Panc1 (cell line): Measurements from ENCODE around the gene MAP3K14. TPM values are rescaled to one million over a fixed set of nuclear protein-coding genes. Genes with fewer than 3 reads are reported as not detected.
A peak's percentile ranks its signal among the peaks of the same experiment; 100 is the strongest.

Source experiments
- ATAC-seq: fragments of 200-7000 bp; cut with Tn5 transposase; 2 replicates; pipeline ENCODE4 v1.9.1; 2020; ENCODE audit warnings: mild to moderate bottlenecking, moderate library complexity
- BruUV-seq: library from RNA; stranded (reverse); fragments of 400-500 nt; replicated peaks from 2 replicates; lab custom pipeline; 2021; lab: Mats Ljungman, UMichigan
- CTCF ChIA-PET: fragments of 300-600 bp; sonication (Branson Sonifier 250); formaldehyde crosslinking; loops from one replicate; lab custom pipeline; 2022; ENCODE audit warnings: antibody characterized with exemption; lab: Charles Lee
- POLR2A ChIA-PET: fragments of 300-600 bp; sonication (Branson Sonifier 250); formaldehyde crosslinking; loops from one replicate; lab custom pipeline; 2022; ENCODE audit warnings: antibody characterized with exemption; lab: Charles Lee
- DNase-seq: peaks from one replicate; pipeline ENCODE4 v3.0.0-alpha.2; 2010; ENCODE audit warnings: low read depth, low spot score
- H3K27ac ChIP-seq: 2 replicates; pipeline ENCODE4 v1.5.1; 2011; ENCODE audit warnings: mild to moderate bottlenecking, low read length, inconsistent platforms
- H3K27me3 ChIP-seq: fragments of 200-500 bp; sonication (Bioruptor generic); 2 replicates; pipeline ENCODE4 v1.6.0; 2014; ENCODE audit warnings: low read length, inconsistent platforms; ENCODE audit not compliant: control insufficient read depth, insufficient read depth
- H3K36me3 ChIP-seq: fragments of 200-500 bp; sonication (Bioruptor generic); 2 replicates; pipeline ENCODE4 v1.5.1; 2014; ENCODE audit warnings: inconsistent platforms, mild to moderate bottlenecking, low read length, moderate library complexity; ENCODE audit not compliant: control insufficient read depth, insufficient read depth
- H3K4me1 ChIP-seq: 2 replicates; pipeline ENCODE4 v1.5.1; 2011; ENCODE audit warnings: inconsistent platforms, mild to moderate bottlenecking, low read length, moderate library complexity; ENCODE audit not compliant: control insufficient read depth, insufficient read depth
- H3K4me3 ChIP-seq, 2 experiments: 2 replicates each; pipeline ENCODE4 v1.5.1; 2011 to 2012; ENCODE audit warnings: low read depth in 2 of 2, low read length in 2 of 2, mild to moderate bottlenecking in 2 of 2, inconsistent platforms in 1 of 2, moderate library complexity in 1 of 2
- H3K9me3 ChIP-seq: fragments of 200-500 bp; sonication (Bioruptor generic); 2 replicates; pipeline ENCODE4 v1.5.1; 2014; ENCODE audit warnings: low read depth, mild to moderate bottlenecking, inconsistent platforms, low read length, moderate library complexity; ENCODE audit not compliant: control insufficient read depth, insufficient read depth
- POLR2AphosphoS5 ChIP-seq: IDR thresholded peaks from 2 replicates; pipeline ENCODE4 v1.6.1; 2012; ENCODE audit warnings: mild to moderate bottlenecking, low read depth, low read length, moderate library complexity
- SIN3A ChIP-seq: IDR thresholded peaks from 2 replicates; pipeline ENCODE4 v1.6.1; 2012; ENCODE audit warnings: low read depth, mild to moderate bottlenecking, low read length, moderate library complexity, borderline replicate concordance; ENCODE audit not compliant: insufficient read depth
- TCF7L2 ChIP-seq: IDR thresholded peaks from 2 replicates; pipeline ENCODE4 v1.6.1; 2011; ENCODE audit warnings: mild to moderate bottlenecking, low read depth, low read length, inconsistent platforms
- in situ Hi-C: cut with HindIII; loops from 2 replicates; pipeline ENCODE4 v1.10.0; 2016; ENCODE audit warnings: low sequenced_read_pairs, low pct_unique_long_range_greater_than_20kb
- intact Hi-C: fragments of 100-400 bp; cut with micrococcal nuclease; formaldehyde crosslinking; loops from one replicate; pipeline ENCODE4 v1.10.0; 2022; ENCODE audit not compliant: unreplicated experiment
- total RNA-seq: library from RNA; stranded (reverse); gene quantifications from one replicate; pipeline ENCODE4 v1.2.1, GENCODE V29; 2021; ENCODE audit not compliant: unreplicated experiment
- TF ChIP-seq, protein P1 (sequence below): fragments of 450-650 bp; IDR thresholded peaks from 2 replicates; pipeline ENCODE4 v1.5.1; 2017; ENCODE audit warnings: mild to moderate bottlenecking
- TF ChIP-seq, protein P2 (sequence below), 2 experiments: IDR thresholded peaks; 2 replicates each; pipeline ENCODE4 v1.6.1; 2011 to 2012; ENCODE audit warnings: low read depth in 2 of 2, control low read depth in 1 of 2, low read length in 1 of 2, mild to moderate bottlenecking in 1 of 2, moderate library complexity in 1 of 2; ENCODE audit not compliant: insufficient read depth in 1 of 2

The MAP3K14 gene
- total RNA-seq, 1 experiment from 2014 or later, result 80.8 TPM

DNA sequence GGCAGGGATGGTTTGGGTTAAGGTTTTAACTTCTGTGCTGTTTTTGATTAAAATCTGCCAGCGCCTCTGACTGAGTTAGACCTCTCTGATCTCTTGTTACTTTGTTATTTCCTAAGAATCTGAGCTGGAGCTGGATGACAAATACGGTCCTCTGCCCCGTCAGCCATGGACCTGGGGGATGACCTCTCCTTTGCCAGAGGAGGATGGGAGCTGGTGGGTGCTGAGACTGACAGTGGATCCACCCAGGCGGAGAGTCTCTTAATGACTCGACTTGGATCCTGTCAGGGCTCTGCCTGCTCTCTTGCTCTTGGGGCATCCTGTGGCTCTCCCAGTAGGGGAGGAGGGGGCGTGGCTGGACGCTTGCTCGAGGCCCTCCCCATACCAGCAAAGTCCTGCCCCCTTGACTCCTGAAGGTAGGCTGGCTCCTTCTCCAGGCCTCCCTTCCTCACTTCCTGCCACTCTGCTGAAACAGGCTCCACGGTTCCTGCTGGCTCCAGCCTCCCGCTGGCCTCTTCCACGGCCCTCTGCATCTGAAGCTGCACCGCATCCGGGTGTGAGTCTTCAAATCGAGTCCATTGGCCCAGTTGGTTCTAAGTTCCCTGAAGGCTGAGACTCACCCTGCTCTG lies 24.8 kb upstream of the MAP3K14 start:
- Histone ChIP-seq H3K9me3 (no peaks in the 10 kb centered on the region), H3K4me1 (peaks cover 43% of the 10 kb centered on the region), H3K27me3 (no peaks in the 10 kb centered on the region), H3K4me3 (peak overlapping the region in 1 of 2 experiments; percentile 26; a peak in 2 of 4 replicates), H3K27ac (peak overlapping the region; percentile 88), H3K36me3 (no peaks in the 10 kb centered on the region)
- ATAC-seq (peak; percentile 92), DNase-seq (no peak)
- CTCF ChIA-PET, result no interaction called here
- POLR2A ChIA-PET, result no interaction called here
- no TSS peak for BruUV-seq
- in situ Hi-C loops (no loop called here), intact Hi-C loops (no loop called here)
- TF ChIP-seq POLR2AphosphoS5 (peak; percentile 59; the same call in 1 of the 2 replicates), TCF7L2 (no peak), SIN3A (no peak)

DNA sequence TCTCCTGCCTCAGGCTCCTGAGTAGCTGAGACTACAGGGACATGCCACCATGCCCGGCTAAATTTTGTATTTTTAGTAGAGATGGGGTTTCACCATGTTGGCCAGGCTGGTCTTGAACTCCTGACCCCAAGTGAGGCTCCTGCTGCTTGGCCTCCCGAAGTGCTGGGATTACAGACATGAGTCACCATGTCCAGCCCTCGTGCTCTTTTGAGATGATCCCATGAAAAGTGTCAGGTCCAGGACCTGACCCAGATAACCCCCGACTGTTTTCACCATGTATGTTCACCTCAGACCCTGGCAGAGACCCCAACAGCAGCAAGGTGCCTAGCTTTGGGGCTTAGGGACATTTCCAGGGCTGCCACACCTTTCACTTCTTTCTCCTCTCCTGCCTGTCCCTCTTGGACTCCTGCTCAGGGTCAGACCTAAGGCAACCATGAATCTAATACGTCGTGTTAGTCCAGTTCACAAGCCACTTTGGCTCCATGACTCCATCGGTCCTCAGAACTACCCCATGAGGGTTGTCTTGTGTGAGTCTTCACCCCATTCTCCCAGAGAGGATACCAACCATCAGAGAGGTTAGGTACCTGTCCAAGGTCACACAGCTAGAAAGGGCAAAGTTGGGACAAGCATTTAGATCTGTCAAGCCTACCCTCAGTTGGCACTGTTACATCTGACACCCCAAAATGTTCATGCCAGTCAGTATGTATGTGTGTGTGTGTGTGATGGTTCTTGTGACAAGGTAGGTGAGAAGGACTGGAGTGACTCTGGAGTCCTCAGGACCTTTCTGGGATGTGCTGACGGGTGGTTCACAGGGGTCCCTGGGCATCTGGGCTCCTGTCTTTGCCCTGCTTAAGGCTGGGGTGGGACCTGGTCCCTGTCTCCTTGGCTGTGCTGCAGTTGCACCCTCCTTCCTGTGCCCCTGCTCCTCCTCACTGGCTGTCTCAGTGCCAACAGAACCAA lies 23.1 kb upstream of the MAP3K14 start:
- H3K4me3 ChIP-seq, result no peak overlapping the region
- no peaks in the 10 kb centered on the region for H3K36me3 ChIP-seq
- peak overlapping the region; percentile 67; the same call in 1 of the 2 replicates for H3K27ac ChIP-seq
- TF ChIP-seq POLR2AphosphoS5, result no peak
- TF ChIP-seq, protein P1, sequence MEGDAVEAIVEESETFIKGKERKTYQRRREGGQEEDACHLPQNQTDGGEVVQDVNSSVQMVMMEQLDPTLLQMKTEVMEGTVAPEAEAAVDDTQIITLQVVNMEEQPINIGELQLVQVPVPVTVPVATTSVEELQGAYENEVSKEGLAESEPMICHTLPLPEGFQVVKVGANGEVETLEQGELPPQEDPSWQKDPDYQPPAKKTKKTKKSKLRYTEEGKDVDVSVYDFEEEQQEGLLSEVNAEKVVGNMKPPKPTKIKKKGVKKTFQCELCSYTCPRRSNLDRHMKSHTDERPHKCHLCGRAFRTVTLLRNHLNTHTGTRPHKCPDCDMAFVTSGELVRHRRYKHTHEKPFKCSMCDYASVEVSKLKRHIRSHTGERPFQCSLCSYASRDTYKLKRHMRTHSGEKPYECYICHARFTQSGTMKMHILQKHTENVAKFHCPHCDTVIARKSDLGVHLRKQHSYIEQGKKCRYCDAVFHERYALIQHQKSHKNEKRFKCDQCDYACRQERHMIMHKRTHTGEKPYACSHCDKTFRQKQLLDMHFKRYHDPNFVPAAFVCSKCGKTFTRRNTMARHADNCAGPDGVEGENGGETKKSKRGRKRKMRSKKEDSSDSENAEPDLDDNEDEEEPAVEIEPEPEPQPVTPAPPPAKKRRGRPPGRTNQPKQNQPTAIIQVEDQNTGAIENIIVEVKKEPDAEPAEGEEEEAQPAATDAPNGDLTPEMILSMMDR, result no peak
- TF ChIP-seq, protein P2, sequence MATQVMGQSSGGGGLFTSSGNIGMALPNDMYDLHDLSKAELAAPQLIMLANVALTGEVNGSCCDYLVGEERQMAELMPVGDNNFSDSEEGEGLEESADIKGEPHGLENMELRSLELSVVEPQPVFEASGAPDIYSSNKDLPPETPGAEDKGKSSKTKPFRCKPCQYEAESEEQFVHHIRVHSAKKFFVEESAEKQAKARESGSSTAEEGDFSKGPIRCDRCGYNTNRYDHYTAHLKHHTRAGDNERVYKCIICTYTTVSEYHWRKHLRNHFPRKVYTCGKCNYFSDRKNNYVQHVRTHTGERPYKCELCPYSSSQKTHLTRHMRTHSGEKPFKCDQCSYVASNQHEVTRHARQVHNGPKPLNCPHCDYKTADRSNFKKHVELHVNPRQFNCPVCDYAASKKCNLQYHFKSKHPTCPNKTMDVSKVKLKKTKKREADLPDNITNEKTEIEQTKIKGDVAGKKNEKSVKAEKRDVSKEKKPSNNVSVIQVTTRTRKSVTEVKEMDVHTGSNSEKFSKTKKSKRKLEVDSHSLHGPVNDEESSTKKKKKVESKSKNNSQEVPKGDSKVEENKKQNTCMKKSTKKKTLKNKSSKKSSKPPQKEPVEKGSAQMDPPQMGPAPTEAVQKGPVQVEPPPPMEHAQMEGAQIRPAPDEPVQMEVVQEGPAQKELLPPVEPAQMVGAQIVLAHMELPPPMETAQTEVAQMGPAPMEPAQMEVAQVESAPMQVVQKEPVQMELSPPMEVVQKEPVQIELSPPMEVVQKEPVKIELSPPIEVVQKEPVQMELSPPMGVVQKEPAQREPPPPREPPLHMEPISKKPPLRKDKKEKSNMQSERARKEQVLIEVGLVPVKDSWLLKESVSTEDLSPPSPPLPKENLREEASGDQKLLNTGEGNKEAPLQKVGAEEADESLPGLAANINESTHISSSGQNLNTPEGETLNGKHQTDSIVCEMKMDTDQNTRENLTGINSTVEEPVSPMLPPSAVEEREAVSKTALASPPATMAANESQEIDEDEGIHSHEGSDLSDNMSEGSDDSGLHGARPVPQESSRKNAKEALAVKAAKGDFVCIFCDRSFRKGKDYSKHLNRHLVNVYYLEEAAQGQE (IDR thresholded peaks at IDR 0.05; ENCODE audit: insufficient read depth in 1 of 2, low read depth in 2 of 2, low read length in 1 of 2), result no peak
- intact Hi-C loops, result no loop called here
- ATAC-seq, result no peak
- DNase-seq, result no peak
- CTCF ChIA-PET, result no interaction called here
- in situ Hi-C loops, result no loop called here
- peaks cover 43% of the 10 kb centered on the region for H3K4me1 ChIP-seq
- no peaks in the 10 kb centered on the region for H3K9me3 ChIP-seq
- POLR2A ChIA-PET, result interaction anchor here (0.7 kb wide), 1 partner anchor 22 kb away, joined by 3 read pairs; no protein-coding TSS in a partner anchor
- no TSS peak for BruUV-seq
- H3K27me3 ChIP-seq, result no peaks in the 10 kb centered on the region
